DMS153 treated with DMSO at 0.1 percent for 48 hours (cell line): Measurements from ENCODE around the gene THUMPD3.

ENCODE experiments used
- DNase-seq: peaks from one replicate; lab custom pipeline; 2025; ENCODE audit not compliant: unreplicated experiment; lab: John Stamatoyannopoulos, UW

THUMPD3 gene

GRCh38 chr3:9362731-9363530 lies at the start of gene THUMPD3:
TSS of gene THUMPD3 (plus strand) at chr3:9363054. CDS start at chr3:9365069, 2,015 bp downstream.
- DNase-seq, result peak; percentile 29

- DNase-seq, result no peak
These were observed 48.1 kb upstream of the THUMPD3 start for GRCh38 chr3:9314796-9315195.

GRCh38 chr3:9316881-9317361 lies 45.9 kb upstream of the THUMPD3 start:
- DNase-seq, result no peak

- no peak for DNase-seq
These were observed 40.1 kb upstream of the THUMPD3 start for GRCh38 chr3:9322780-9323179.

- DNase-seq, result no peak
These were observed 37.9 kb upstream of the THUMPD3 start for GRCh38 chr3:9324944-9325343.

- no peak for DNase-seq
These were observed 35.3 kb upstream of the THUMPD3 start for GRCh38 chr3:9327578-9327977.

- no peak for DNase-seq
These were observed 32.6 kb upstream of the THUMPD3 start for GRCh38 chr3:9330166-9330703.

- no peak for DNase-seq
These were observed 31.7 kb upstream of the THUMPD3 start for GRCh38 chr3:9331171-9331570.

- no peak for DNase-seq
These were observed 30.4 kb upstream of the THUMPD3 start for GRCh38 chr3:9332250-9333030.

GRCh38 chr3:9339761-9340471 lies 22.9 kb upstream of the THUMPD3 start:
- DNase-seq, result no peak

GRCh38 chr3:9340472-9340902 lies 22.4 kb upstream of the THUMPD3 start:
- no peak for DNase-seq

GRCh38 chr3:9342696-9343095 lies 20.2 kb upstream of the THUMPD3 start:
- DNase-seq, result no peak

GRCh38 chr3:9343115-9343514 lies 19.7 kb upstream of the THUMPD3 start:
- DNase-seq, result no peak

GRCh38 chr3:9345041-9345440 lies 17.8 kb upstream of the THUMPD3 start:
- DNase-seq, result no peak

GRCh38 chr3:9346141-9346540 lies 16.7 kb upstream of the THUMPD3 start:
- no peak for DNase-seq

GRCh38 chr3:9347081-9347480 lies 15.8 kb upstream of the THUMPD3 start:
- DNase-seq, result no peak

- DNase-seq, result no peak
These were observed 15.0 kb upstream of the THUMPD3 start for GRCh38 chr3:9347887-9348286.

GRCh38 chr3:9349321-9350117 lies 13.3 kb upstream of the THUMPD3 start:
- DNase-seq, result no peak

- DNase-seq, result no peak
These were observed 11.1 kb upstream of the THUMPD3 start for GRCh38 chr3:9351709-9352126.
